ENCODE data around the gene BTBD9. TPM values are rescaled to one million over a fixed set of nuclear protein-coding genes. Genes with fewer than 3 reads are reported as not detected.

The BTBD9 gene
- total RNA-seq, 1 experiment from 2014 or later: 4.3 TPM

DNA sequence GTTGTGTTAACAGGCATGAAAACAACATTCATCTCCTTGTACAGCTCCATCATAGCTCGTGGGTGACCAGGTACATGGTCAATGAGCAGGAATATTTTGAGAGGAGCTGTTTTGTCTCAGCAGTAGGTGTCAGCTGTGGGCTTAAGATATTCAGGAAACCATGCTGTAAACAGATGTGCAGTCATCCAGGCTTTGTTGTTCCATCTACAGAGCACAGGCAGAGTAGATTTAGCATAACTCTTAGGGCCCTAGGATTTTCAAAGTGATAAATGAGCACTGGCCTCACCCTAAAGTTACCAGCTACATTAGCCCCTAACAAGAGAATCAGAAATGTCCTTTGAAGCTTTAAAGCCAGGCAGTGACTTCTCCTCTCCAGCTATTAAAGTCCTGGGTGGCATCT lies 154.2 kb downstream of the BTBD9 start:
- CTCF ChIA-PET: no interaction called here
- intact Hi-C loops (cut with micrococcal nuclease): no loop called here
- POLR2A ChIA-PET (ENCODE audit: unreplicated experiment): no interaction called here

DNA sequence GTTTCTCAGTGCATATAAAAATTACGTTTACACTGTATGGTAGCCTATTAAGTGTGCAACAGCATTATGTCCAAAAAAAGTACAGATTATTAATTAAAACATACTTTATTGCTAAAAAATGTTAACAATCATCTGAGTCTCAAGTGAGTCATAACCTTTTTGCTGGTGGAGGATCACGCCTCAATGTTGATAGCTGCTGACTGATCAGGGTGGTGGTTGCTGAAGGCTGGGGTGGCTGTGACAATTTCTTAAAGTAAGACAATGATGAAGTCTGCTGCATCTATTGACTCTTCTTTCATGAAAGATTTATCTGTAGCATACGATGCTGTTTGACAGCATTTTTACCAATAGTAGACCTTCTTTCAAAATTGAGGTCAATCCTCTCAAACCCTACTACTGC lies 155.1 kb downstream of the BTBD9 start:
- intact Hi-C loops (cut with micrococcal nuclease): no loop called here
- Histone ChIP-seq H3K4me1 (ENCODE audit: insufficient read depth, low read length) (no peaks in the 10 kb centered on the region), H3K9me3 (ENCODE audit: low read length) (no peaks in the 10 kb centered on the region), H4K20me1 (ENCODE audit: low read length) (no peaks in the 10 kb centered on the region), H2AFZ (ENCODE audit: low read length) (no peak overlapping the region), H3K79me2 (ENCODE audit: low read length) (no peaks in the 10 kb centered on the region), H3K9me2 (replicated peaks; ENCODE audit: low read length) (no peaks in the 10 kb centered on the region), H3K27me3 (ENCODE audit: low read length) (no peaks in the 10 kb centered on the region), H3K4me2 (ENCODE audit: low read length) (no peak overlapping the region), H3K36me3 (ENCODE audit: low read depth, low read length) (no peaks in the 10 kb centered on the region), H3K9ac (ENCODE audit: low read length) (no peak overlapping the region), H3F3A (ENCODE audit: low read length, unreplicated experiment) (no peaks in the 10 kb centered on the region), H3K27ac (ENCODE audit: low read length) (no peak overlapping the region), H3K4me3 (ENCODE audit: low read length) (no peak overlapping the region)
- POLR2A ChIA-PET (ENCODE audit: unreplicated experiment): no interaction called here
- CTCF ChIA-PET: no interaction called here
- TF ChIP-seq, protein P1, sequence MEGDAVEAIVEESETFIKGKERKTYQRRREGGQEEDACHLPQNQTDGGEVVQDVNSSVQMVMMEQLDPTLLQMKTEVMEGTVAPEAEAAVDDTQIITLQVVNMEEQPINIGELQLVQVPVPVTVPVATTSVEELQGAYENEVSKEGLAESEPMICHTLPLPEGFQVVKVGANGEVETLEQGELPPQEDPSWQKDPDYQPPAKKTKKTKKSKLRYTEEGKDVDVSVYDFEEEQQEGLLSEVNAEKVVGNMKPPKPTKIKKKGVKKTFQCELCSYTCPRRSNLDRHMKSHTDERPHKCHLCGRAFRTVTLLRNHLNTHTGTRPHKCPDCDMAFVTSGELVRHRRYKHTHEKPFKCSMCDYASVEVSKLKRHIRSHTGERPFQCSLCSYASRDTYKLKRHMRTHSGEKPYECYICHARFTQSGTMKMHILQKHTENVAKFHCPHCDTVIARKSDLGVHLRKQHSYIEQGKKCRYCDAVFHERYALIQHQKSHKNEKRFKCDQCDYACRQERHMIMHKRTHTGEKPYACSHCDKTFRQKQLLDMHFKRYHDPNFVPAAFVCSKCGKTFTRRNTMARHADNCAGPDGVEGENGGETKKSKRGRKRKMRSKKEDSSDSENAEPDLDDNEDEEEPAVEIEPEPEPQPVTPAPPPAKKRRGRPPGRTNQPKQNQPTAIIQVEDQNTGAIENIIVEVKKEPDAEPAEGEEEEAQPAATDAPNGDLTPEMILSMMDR (conservative IDR thresholded peaks at IDR 0.05; ENCODE audit: low read depth, low read length): no peak
- DNase-seq (no peak), ATAC-seq (no peak; the same call in 1 of the 2 replicates)
- BruUV-seq (replicated peaks): no TSS peak

More for the DNA sequence above, 154.2 kb downstream of the BTBD9 start:
- no peaks in the 10 kb centered on the region for H3K4me1 ChIP-seq (ENCODE audit: insufficient read depth, low read length)
- H3K9me3 ChIP-seq (ENCODE audit: low read length): no peaks in the 10 kb centered on the region
- no peak overlapping the region for H2AFZ ChIP-seq (ENCODE audit: low read length)
- DNase-seq (no peak), ATAC-seq (no peak)
- H3K27ac ChIP-seq (ENCODE audit: low read length): no peak overlapping the region
- no peaks in the 10 kb centered on the region for H3K9me2 ChIP-seq (replicated peaks; ENCODE audit: low read length)
- no peaks in the 10 kb centered on the region for H3K36me3 ChIP-seq (ENCODE audit: low read depth, low read length)
- BruUV-seq (replicated peaks): no TSS peak
- H4K20me1 ChIP-seq (ENCODE audit: low read length): no peaks in the 10 kb centered on the region
- H3K9ac ChIP-seq (ENCODE audit: low read length): no peak overlapping the region
- TF ChIP-seq EZH2phosphoT487 (IDR thresholded peaks at IDR 0.05; ENCODE audit: borderline replicate concordance, low read length): no peak
- TF ChIP-seq EZH2 (IDR thresholded peaks at IDR 0.05; ENCODE audit: low read length, unreplicated experiment): no peak
- TF ChIP-seq, protein P1 (conservative IDR thresholded peaks at IDR 0.05; ENCODE audit: low read depth, low read length): no peak
- H3K4me3 ChIP-seq (ENCODE audit: low read length): no peak overlapping the region
- H3K79me2 ChIP-seq (ENCODE audit: low read length): no peaks in the 10 kb centered on the region
- H3K4me2 ChIP-seq (ENCODE audit: low read length): no peak overlapping the region
- no peaks in the 10 kb centered on the region for H3K27me3 ChIP-seq (ENCODE audit: low read length)
- no peaks in the 10 kb centered on the region for H3F3A ChIP-seq (ENCODE audit: low read length, unreplicated experiment)

DNA sequence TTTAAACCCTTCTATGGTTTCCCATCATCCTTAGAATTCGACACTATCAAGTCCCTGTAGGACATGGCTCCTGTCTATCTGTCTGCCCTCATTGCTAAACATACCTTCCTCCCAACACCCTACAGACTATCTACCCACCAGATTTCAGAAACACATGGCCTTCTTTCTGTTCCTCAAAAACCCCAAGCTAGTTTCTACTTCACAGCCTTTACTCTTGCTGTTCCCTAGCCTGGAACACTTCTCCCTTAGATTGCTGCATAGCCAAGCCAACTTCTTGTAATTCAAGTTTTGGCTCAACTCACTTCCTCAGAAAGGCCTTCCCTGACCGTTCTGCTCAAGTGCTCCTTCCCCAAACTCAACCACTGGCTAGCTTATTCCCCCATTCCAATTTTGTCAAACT lies 156.2 kb downstream of the BTBD9 start:
- H3K9me3 ChIP-seq (ENCODE audit: low read length): no peaks in the 10 kb centered on the region
- no peaks in the 10 kb centered on the region for H3K79me2 ChIP-seq (ENCODE audit: low read length)
- H3F3A ChIP-seq (ENCODE audit: low read length, unreplicated experiment): no peaks in the 10 kb centered on the region
- H3K27ac ChIP-seq (ENCODE audit: low read length): no peak overlapping the region
- DNase-seq (no peak), ATAC-seq (no peak)
- H4K20me1 ChIP-seq (ENCODE audit: low read length): no peaks in the 10 kb centered on the region
- H3K9ac ChIP-seq (ENCODE audit: low read length): no peak overlapping the region
- ChIA-PET CTCF (no interaction called here), POLR2A (ENCODE audit: unreplicated experiment) (no interaction called here)
- no peaks in the 10 kb centered on the region for H3K27me3 ChIP-seq (ENCODE audit: low read length)
- H2AFZ ChIP-seq (ENCODE audit: low read length): no peak overlapping the region
- H3K9me2 ChIP-seq (replicated peaks; ENCODE audit: low read length): no peaks in the 10 kb centered on the region
- H3K4me2 ChIP-seq (ENCODE audit: low read length): no peak overlapping the region
- no peak for TF ChIP-seq EZH2phosphoT487 (IDR thresholded peaks at IDR 0.05; ENCODE audit: borderline replicate concordance, low read length)
- TF ChIP-seq, protein P1 (conservative IDR thresholded peaks at IDR 0.05; ENCODE audit: low read depth, low read length): no peak
- TF ChIP-seq EZH2 (IDR thresholded peaks at IDR 0.05; ENCODE audit: low read length, unreplicated experiment): no peak
- no peaks in the 10 kb centered on the region for H3K36me3 ChIP-seq (ENCODE audit: low read depth, low read length)
- no TSS peak for BruUV-seq (replicated peaks)
- intact Hi-C loops (cut with micrococcal nuclease): no loop called here
- H3K4me1 ChIP-seq (ENCODE audit: insufficient read depth, low read length): no peaks in the 10 kb centered on the region
- no peak overlapping the region for H3K4me3 ChIP-seq (ENCODE audit: low read length)

Data from PC-3 (cell line).